HG03045 (cell line): ENCODE data around the gene NAP1L4.

ENCODE experiments used
- ATAC-seq: cut with Tn5 transposase; IDR thresholded peaks from one replicate; pipeline ENCODE4 v1.9.1; 2021; ENCODE audit warnings: mild to moderate bottlenecking, moderate library complexity; ENCODE audit not compliant: unreplicated experiment

Gene NAP1L4

GRCh38 chr11:2992234-2992996, at the start of gene NAP1L4:
TSS of gene NAP1L4 (minus strand) at chr11:2992329. CDS start at chr11:2979220, 13,109 bp downstream.
- ATAC-seq, result peak; percentile 80

- no peak for ATAC-seq
Measured at GRCh38 chr11:3040881-3041280, 48.8 kb upstream of the NAP1L4 start.

GRCh38 chr11:3037945-3038271, 45.8 kb upstream of the NAP1L4 start:
- ATAC-seq, result no peak

GRCh38 chr11:3037040-3037944, 45.2 kb upstream of the NAP1L4 start:
- ATAC-seq, result no peak

GRCh38 chr11:3036419-3036818, 44.3 kb upstream of the NAP1L4 start:
- ATAC-seq, result no peak

GRCh38 chr11:3035333-3035732, 43.2 kb upstream of the NAP1L4 start:
- ATAC-seq, result no peak

- no peak for ATAC-seq
Measured at GRCh38 chr11:3030289-3031070, 38.4 kb upstream of the NAP1L4 start.

- ATAC-seq, result no peak
Measured at GRCh38 chr11:3028813-3029212, 36.7 kb upstream of the NAP1L4 start.

- ATAC-seq, result no peak
Measured at GRCh38 chr11:3026803-3027202, 34.7 kb upstream of the NAP1L4 start.

GRCh38 chr11:3022982-3023381, 30.9 kb upstream of the NAP1L4 start:
- ATAC-seq, result no peak

GRCh38 chr11:3022300-3022967, 30.3 kb upstream of the NAP1L4 start:
- ATAC-seq, result no peak

GRCh38 chr11:3021125-3021524, 29.0 kb upstream of the NAP1L4 start:
- no peak for ATAC-seq

- ATAC-seq, result no peak
Measured at GRCh38 chr11:3020011-3020410, 27.9 kb upstream of the NAP1L4 start.

- ATAC-seq, result no peak
Measured at GRCh38 chr11:3018596-3018995, 26.5 kb upstream of the NAP1L4 start.

- ATAC-seq, result no peak
Measured at GRCh38 chr11:3016861-3017260, 24.7 kb upstream of the NAP1L4 start.

- ATAC-seq, result no peak
Measured at GRCh38 chr11:3015796-3016195, 23.7 kb upstream of the NAP1L4 start.

GRCh38 chr11:3014943-3015342, 22.8 kb upstream of the NAP1L4 start:
- ATAC-seq, result no peak

GRCh38 chr11:3014057-3014938, 22.2 kb upstream of the NAP1L4 start:
- ATAC-seq, result no peak

GRCh38 chr11:3011891-3012885, 20.1 kb upstream of the NAP1L4 start:
- ATAC-seq, result no peak
